HepG2 (cell line): Measurements from ENCODE around the gene PGM2. TPM values are rescaled to one million over a fixed set of nuclear protein-coding genes. Genes with fewer than 3 reads are reported as not detected.

Experiments
- AKNA ChIP-seq: sonication (generic); formaldehyde crosslinking; IDR thresholded peaks from 2 replicates; pipeline ENCODE4 v1.4.0; 2020; ENCODE audit warnings: missing genetic modification reagents, borderline replicate concordance
- ARID4A ChIP-seq: sonication (generic); formaldehyde crosslinking; IDR thresholded peaks from 2 replicates; pipeline ENCODE4 v1.5.0; 2020; ENCODE audit warnings: mild to moderate bottlenecking, missing genetic modification reagents, borderline replicate concordance
- FOSL1 ChIP-seq: sonication (generic); formaldehyde crosslinking; IDR thresholded peaks from 2 replicates; pipeline ENCODE4 v1.9.0; 2021; ENCODE audit warnings: missing genetic modification reagents, borderline replicate concordance
- KDM5A ChIP-seq: fragments of 200-600 bp; sonication (generic); IDR thresholded peaks from 2 replicates; pipeline ENCODE4 v1.7.0; 2018; ENCODE audit warnings: antibody characterized with exemption, mild to moderate bottlenecking, low read length, borderline replicate concordance
- MEF2D ChIP-seq: sonication (generic); formaldehyde crosslinking; IDR thresholded peaks from 2 replicates; pipeline ENCODE4 v1.5.1; 2020; ENCODE audit warnings: mild to moderate bottlenecking, missing genetic modification reagents
- RARG ChIP-seq: sonication (generic); formaldehyde crosslinking; IDR thresholded peaks from 2 replicates; pipeline ENCODE4 v1.4.0; 2020; ENCODE audit warnings: low read depth, mild to moderate bottlenecking, missing genetic modification reagents
- RORA ChIP-seq: sonication (generic); formaldehyde crosslinking; IDR thresholded peaks from 2 replicates; pipeline ENCODE4 v1.5.0; 2020; ENCODE audit warnings: mild to moderate bottlenecking, missing genetic modification reagents, moderate library complexity
- ZHX1 ChIP-seq: sonication (generic); formaldehyde crosslinking; IDR thresholded peaks from 2 replicates; pipeline ENCODE4 v1.8.1; 2022; ENCODE audit warnings: low read depth, mild to moderate bottlenecking, missing genetic modification reagents
- ZNF30 ChIP-seq: sonication (generic); formaldehyde crosslinking; IDR thresholded peaks from 2 replicates; pipeline ENCODE4 v1.5.0; 2020; ENCODE audit warnings: mild to moderate bottlenecking, missing genetic modification reagents
- ZNF33B ChIP-seq: sonication (generic); formaldehyde crosslinking; IDR thresholded peaks from 2 replicates; pipeline ENCODE4 v1.5.1; 2020; ENCODE audit warnings: mild to moderate bottlenecking, missing genetic modification reagents
- ZNF570 ChIP-seq: sonication (generic); formaldehyde crosslinking; IDR thresholded peaks from 2 replicates; pipeline ENCODE4 v1.4.0; 2020; ENCODE audit warnings: mild to moderate bottlenecking, missing genetic modification reagents, borderline replicate concordance
- ZNF629 ChIP-seq: sonication (generic); formaldehyde crosslinking; conservative IDR thresholded peaks from 2 replicates; pipeline ENCODE4 v1.5.0; 2020; ENCODE audit warnings: missing genetic modification reagents
- polyA plus RNA-seq, 8 experiments: library from polyadenylated mRNA; depleted of rRNA in 3 of 8; stranded (reverse) in 7 of 8; unstranded in 1 of 8; fragments of >200 nt; fragmentation: Illumina TruSeq in 4 of 8; extraction: Trizol in 4 of 8; gene quantifications; 2 replicates each; pipeline versions ENCODE4 v1.2.1 to v1.2.3, GENCODE V29; 2011 to 2016; ENCODE audit warnings: low read depth in 4 of 8, missing spikeins in 1 of 8, mixed read lengths in 1 of 8; ENCODE audit not compliant: insufficient read depth in 1 of 8
- total RNA-seq, 5 experiments: library from RNA; depleted of rRNA; stranded (reverse); fragments of >200 nt; fragmentation: Illumina TruSeq; extraction: Trizol; gene quantifications; 2 replicates each; pipeline ENCODE4 v1.2.3, GENCODE V29; 2016; ENCODE audit warnings: low read depth in 1 of 5

The PGM2 gene
- total and polyA plus RNA-seq, 2 of the 13 experiments (the other 11 are each of a cell fraction or from before 2014, with no cell fraction given): 14.6 to 36.9 TPM

GRCh38 chr4:37826295-37827029, at the start of gene PGM2 (continued):
- TF ChIP-seq ARID4A: peak; percentile 94
- TF ChIP-seq ZNF570 (CRISPR knock-in tag): no peak
- TF ChIP-seq ZNF629 (CRISPR knock-in tag): no peak
- TF ChIP-seq ZNF30 (CRISPR knock-in tag): no peak
- no peak for TF ChIP-seq FOSL1
- peak; percentile 73; the same call in 1 of the 2 replicates for TF ChIP-seq ZNF33B
- no peak for TF ChIP-seq AKNA (CRISPR knock-in tag)
- TF ChIP-seq RORA (CRISPR knock-in tag): no peak
- no peak for TF ChIP-seq ZHX1
- no peak for TF ChIP-seq RARG (CRISPR knock-in tag)
- TF ChIP-seq KDM5A: no peak
- TF ChIP-seq MEF2D (CRISPR knock-in tag): no peak
